Adrenal gland (tissue), 12 donors: Measurements from ENCODE around the gene PIGU. TPM values are rescaled to one million over a fixed set of nuclear protein-coding genes. Genes with fewer than 3 reads are reported as not detected.
"Not testable (repeated sequence)": the region's sequence is repeated elsewhere in the genome, so short reads cannot be mapped to it uniquely, and the experiment has no call there.

Experiments used
- DNase-seq, 7 donors: peaks; one replicate each; pipeline ENCODE4 v3.0.0-alpha.2; 2019 to 2020
- H3K27ac ChIP-seq, 5 donors: fragments of 200-600 bp; sonication (generic) in 4 of 5; 1 replicate in 3 of 5; 2 replicates in 2 of 5; pipeline versions ENCODE4 v1.5.1 to v1.8.0; 2016 to 2020; ENCODE audit warnings: mild to moderate bottlenecking in 1 of 5
- H3K27me3 ChIP-seq: fragments of 200-600 bp; 2 replicates; pipeline ENCODE4 v1.8.0; 2021
- H3K36me3 ChIP-seq, 2 donors: fragments of 200-600 bp; replicated peaks in 1 of 2; 1 replicate in 1 of 2; 2 replicates in 1 of 2; pipeline versions ENCODE4 v1.5.1 to v1.8.0; 2018 to 2022
- H3K4me1 ChIP-seq, 2 donors: fragments of 200-600 bp; replicated peaks in 1 of 2; 1 replicate in 1 of 2; 2 replicates in 1 of 2; pipeline versions ENCODE4 v1.5.1 to v1.8.0; 2018 to 2021
- H3K4me3 ChIP-seq, 4 donors: fragments of 200-600 bp; sonication (generic) in 3 of 4; one replicate each; pipeline ENCODE4 v1.5.1; 2016 to 2018
- H3K9me3 ChIP-seq, 3 donors: fragments of 200-600 bp; sonication (generic) in 1 of 3; replicated peaks in 1 of 3; 1 replicate in 2 of 3; 2 replicates in 1 of 3; pipeline versions ENCODE4 v1.5.1 to v1.8.0; 2016 to 2021
- POLR2A ChIP-seq, 2 donors: fragments of 450-650 bp; IDR thresholded peaks; one replicate each; pipeline ENCODE4 v1.6.1; 2017; ENCODE audit warnings: antibody characterized with exemption in 2 of 2, mild to moderate bottlenecking in 2 of 2, moderate library complexity in 1 of 2
- WGBS, 4 donors: extraction: QIAGEN DNeasy Blood & Tissue Kit in 2 of 4; methylation state at CpG; one replicate each; pipeline versions ENCODE4 v1.1.5 to v1.1.7; 2013 to 2017; 5-methylcytosine and 5-hydroxymethylcytosine counted together
- intact Hi-C, 2 donors: fragments of 100-400 bp; cut with DNase I; formaldehyde crosslinking; loops; one replicate each; pipeline versions ENCODE4 v1.14.1 to v1.15.0; 2022 to 2023
- polyA plus RNA-seq, 3 donors: library from polyadenylated mRNA; stranded (reverse); fragments of 200-250 nt in 2 of 3; fragments of 350-450 nt in 1 of 3; fragmentation: Illumina TruSeq in 1 of 3; extraction: RNeasy Lipid Tissue Mini Kit (QIAGEN cat#74804) in 1 of 3; gene quantifications; one replicate each; pipeline ENCODE4 v1.2.3, GENCODE V29; 2013 to 2014
- total RNA-seq, 9 donors: library from RNA; depleted of rRNA in 4 of 9; stranded (reverse); fragments of >200 nt in 4 of 9; fragments of 120-200 nt in 1 of 9; fragmentation: NEBNext Ultra II Directional in 1 of 9; extraction: Animal tissue kit (Norgen Biotek cat#: 25700) in 1 of 9; gene quantifications; one replicate each; pipeline versions ENCODE4 v1.1.0 to v1.2.4, GENCODE V29; 2013 to 2023
- TF ChIP-seq, protein P1 (sequence below), 6 experiments: fragments of 450-650 bp in 4 of 6; fragments of 200-600 bp in 2 of 6; sonication (generic) in 1 of 6; IDR thresholded peaks; 1 replicate in 5 of 6; 2 replicates in 1 of 6; pipeline versions ENCODE4 v1.5.1 to v1.8.0; 2016 to 2021; ENCODE audit warnings: antibody characterized with exemption in 6 of 6, mild to moderate bottlenecking in 2 of 6, moderate library complexity in 1 of 6
- donor health status: healthy with polysubstance abuse.
- donor health status: Bipolar disorder and iron deficiency.
- donor health status: DM: yes; HTN: yes; CAD: no.
- donor health status: DM: no; HTN: no; CAD: no.
- donor health status: DM: no; HTN: no; CAD: no.
- donor health status: DM: yes; HTN: yes; CAD: no.

PIGU gene
- total and polyA plus RNA-seq, 12 donors = 16.8 to 64.1 (median 23.1) TPM

DNA sequence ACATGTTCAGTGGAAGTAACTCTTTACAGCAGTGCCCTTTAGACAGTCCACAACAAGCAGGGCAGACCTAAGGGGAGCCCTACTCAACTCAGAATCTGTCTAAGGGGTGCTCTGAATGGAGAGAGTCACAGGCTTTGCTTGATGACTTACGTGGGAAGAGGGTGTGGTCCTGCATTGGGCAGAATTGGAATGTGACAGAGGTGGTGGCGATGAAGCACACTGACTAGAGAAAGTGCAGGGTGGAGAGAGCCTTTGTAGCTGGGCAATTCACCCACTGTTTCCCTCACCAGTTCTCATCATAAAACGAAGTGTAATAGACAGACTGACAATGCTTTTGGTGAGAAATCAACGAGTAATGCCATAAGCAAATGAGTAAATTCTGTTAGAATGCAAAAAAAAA lies 38.5 kb upstream of the PIGU start:
- peaks cover 14 to 29% of the 10 kb centered on the region in 2 donors for H3K4me1 ChIP-seq

DNA sequence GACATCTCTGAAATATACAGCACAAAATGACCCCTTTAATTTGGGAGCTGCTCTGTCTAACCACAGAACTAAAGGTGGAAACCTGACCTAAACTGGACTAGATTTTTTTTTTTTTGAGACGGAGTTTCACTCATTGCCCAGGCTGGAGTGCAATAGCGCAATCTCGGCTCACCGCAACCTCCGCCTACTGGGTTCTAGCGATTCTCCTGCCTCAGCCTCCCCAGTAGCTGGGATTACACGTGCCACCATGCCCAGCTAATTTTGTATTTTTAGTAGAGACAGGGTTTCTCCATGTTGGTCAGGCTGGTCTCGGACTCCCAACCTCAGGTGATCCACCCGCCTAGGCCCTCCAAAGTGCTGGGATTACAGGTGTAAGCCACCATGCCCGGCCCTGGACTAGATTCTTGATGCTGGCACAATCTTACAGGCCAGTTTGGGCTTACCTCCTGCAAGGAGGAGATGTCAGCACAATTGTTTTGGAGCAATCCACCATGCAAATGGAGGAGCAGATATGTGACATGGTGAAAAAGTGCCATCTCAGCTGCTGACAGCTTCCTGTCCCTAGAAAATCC lies 37.1 kb upstream of the PIGU start:
- H3K9me3 ChIP-seq, DNase-seq, H3K27me3 ChIP-seq, intact Hi-C loops, H3K4me3 ChIP-seq: not testable (repeated sequence)
- H3K36me3 ChIP-seq = peaks cover 0 to 10% of the 10 kb centered on the region in 2 donors
- peaks cover 17 to 32% of the 10 kb centered on the region in 2 donors for H3K4me1 ChIP-seq
- H3K27ac ChIP-seq = peak overlapping the region in 3 of 5 donors; percentile 66 to 70 (median 66)
- WGBS, 4 donors = 91 to 92% (median 92%) methylated on average over 10 of the region's 10 CpGs

More for the DNA sequence above, 38.5 kb upstream of the PIGU start:
- H3K36me3 ChIP-seq = peaks cover 0 to 10% of the 10 kb centered on the region in 2 donors
- 94 to 99% (median 95%) methylated on average over 4 of the region's 4 CpGs for WGBS, 4 donors
- no peak overlapping the region for H3K4me3 ChIP-seq
- peak overlapping the region in 1 of 5 donors; percentile 35 for H3K27ac ChIP-seq
- no peaks in the 10 kb centered on the region for H3K9me3 ChIP-seq
- intact Hi-C loops = no loop called here
- H3K27me3 ChIP-seq = no peaks in the 10 kb centered on the region
- no peak for TF ChIP-seq POLR2A (IDR thresholded peaks at IDR 0.05)
- TF ChIP-seq, protein P1, sequence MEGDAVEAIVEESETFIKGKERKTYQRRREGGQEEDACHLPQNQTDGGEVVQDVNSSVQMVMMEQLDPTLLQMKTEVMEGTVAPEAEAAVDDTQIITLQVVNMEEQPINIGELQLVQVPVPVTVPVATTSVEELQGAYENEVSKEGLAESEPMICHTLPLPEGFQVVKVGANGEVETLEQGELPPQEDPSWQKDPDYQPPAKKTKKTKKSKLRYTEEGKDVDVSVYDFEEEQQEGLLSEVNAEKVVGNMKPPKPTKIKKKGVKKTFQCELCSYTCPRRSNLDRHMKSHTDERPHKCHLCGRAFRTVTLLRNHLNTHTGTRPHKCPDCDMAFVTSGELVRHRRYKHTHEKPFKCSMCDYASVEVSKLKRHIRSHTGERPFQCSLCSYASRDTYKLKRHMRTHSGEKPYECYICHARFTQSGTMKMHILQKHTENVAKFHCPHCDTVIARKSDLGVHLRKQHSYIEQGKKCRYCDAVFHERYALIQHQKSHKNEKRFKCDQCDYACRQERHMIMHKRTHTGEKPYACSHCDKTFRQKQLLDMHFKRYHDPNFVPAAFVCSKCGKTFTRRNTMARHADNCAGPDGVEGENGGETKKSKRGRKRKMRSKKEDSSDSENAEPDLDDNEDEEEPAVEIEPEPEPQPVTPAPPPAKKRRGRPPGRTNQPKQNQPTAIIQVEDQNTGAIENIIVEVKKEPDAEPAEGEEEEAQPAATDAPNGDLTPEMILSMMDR (IDR thresholded peaks at IDR 0.05) = no peak
- no peak for DNase-seq

DNA sequence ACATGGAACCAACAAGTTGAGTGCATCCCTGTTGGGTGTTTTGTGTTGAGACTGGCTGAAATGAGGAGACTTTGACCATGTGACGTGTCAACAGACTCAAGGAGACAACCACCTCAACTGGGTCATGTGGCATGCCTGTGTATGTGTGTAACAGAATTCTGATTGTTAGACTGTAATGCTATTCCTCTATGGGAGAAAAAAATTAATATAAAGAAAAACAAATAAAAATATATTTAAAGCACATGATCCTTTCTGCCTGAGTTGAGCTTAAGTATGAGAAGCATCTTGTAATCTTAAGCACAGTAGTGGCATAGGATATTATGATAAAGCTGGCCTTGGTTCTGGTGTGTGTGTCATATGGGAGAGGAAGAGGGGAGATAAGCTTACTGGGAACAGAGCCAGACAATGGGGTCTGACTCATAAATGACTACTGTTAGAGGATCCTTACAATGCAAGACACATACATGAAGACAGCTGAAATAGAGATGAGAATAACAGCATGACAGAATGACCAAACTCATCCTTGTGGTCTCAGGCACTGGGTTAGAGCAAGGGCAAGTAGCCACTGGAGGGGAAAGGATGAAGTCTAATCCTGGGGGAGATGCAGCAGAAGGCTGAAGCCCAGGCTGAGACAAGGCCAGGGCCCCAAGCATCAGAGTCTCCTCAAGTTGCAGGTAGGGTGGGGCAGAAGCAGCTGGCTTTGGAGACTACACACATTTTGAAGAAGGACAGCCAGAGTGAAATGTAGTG lies 36.5 kb upstream of the PIGU start:
- Histone ChIP-seq H3K36me3 (peaks cover 0 to 10% of the 10 kb centered on the region in 2 donors), H3K27me3 (no peaks in the 10 kb centered on the region), H3K9me3 (no peaks in the 10 kb centered on the region), H3K4me1 (peaks cover 23 to 38% of the 10 kb centered on the region in 2 donors), H3K4me3 (no peak overlapping the region), H3K27ac (peak overlapping the region in 4 of 5 donors; percentile 30 to 84 (median 66))
- intact Hi-C loops = no loop called here
- peak; percentile 72 to 91 (median 85) for DNase-seq
- TF ChIP-seq POLR2A (IDR thresholded peaks at IDR 0.05) = no peak
- TF ChIP-seq, protein P1 (IDR thresholded peaks at IDR 0.05) = no peak
- 45 to 68% (median 55%) methylated on average over 1 of the region's 1 CpG for WGBS, 4 donors

DNA sequence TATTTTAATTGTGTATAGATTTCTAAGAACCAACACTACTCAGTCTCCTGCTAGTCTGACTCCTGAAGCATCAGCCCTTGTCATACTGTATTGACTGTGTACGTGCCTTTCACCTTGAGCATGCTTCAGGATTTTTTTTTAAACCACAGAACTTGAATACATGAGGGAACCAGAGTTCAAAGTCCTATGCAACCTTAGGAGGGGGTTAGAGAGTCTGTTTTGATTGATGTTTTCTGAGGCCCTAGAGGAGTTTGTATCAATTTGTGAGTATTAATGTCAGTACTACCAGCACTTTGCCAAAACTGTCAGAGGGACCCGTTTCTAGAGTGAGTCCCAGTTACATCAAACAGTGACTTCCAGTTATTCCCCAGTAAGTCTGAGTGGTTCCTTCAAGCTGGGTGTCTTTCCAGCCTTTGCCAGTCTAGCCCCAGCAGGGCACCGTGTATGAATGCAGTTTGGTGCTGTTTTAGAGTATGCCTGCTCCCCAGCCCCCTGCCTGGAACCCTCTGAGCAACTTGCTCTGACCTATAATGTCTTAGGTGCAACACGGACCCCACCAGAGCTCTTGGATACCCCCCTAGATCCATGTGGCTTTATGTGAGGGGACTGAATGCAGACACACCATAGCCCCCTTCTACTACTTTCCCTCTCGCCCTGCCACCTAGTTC lies 35.8 kb upstream of the PIGU start:
- WGBS, 4 donors = 68 to 77% (median 72%) methylated on average over 5 of the region's 5 CpGs
- Histone ChIP-seq H3K36me3 (peaks cover 0 to 10% of the 10 kb centered on the region in 2 donors), H3K27ac (peak overlapping the region in 4 of 5 donors; percentile 30 to 84 (median 66)), H3K27me3 (no peaks in the 10 kb centered on the region), H3K9me3 (no peaks in the 10 kb centered on the region), H3K4me3 (no peak overlapping the region), H3K4me1 (peaks cover 23 to 42% of the 10 kb centered on the region in 2 donors)
- intact Hi-C loops = no loop called here
- TF ChIP-seq, protein P1 (IDR thresholded peaks at IDR 0.05) = no peak
- no peak for TF ChIP-seq POLR2A (IDR thresholded peaks at IDR 0.05)
- DNase-seq = no peak
